Measurements from ENCODE around the gene SMARCA1.

Gene SMARCA1

GRCh38 chrX:129544780-129545179 is 21.5 kb upstream of the SMARCA1 start:
- TF ChIP-seq CTCF (IDR thresholded peaks at IDR 0.05; ENCODE audit: insufficient read depth, low read depth, low read length, missing control alignments) = no peak
- no peak for DNase-seq (ENCODE audit: low read depth)

GRCh38 chrX:129540722-129541184 is 17.5 kb upstream of the SMARCA1 start:
- no peak for TF ChIP-seq CTCF (IDR thresholded peaks at IDR 0.05; ENCODE audit: insufficient read depth, low read depth, low read length, missing control alignments)
- peak overlapping the region; percentile 59 for H3K4me3 ChIP-seq (ENCODE audit: low read depth, low read length)
- no peak for DNase-seq (ENCODE audit: low read depth)

More at GRCh38 chrX:129544780-129545179, 21.5 kb upstream of the SMARCA1 start:
- no peak overlapping the region for H3K4me3 ChIP-seq (ENCODE audit: low read depth, low read length)

DNA sequence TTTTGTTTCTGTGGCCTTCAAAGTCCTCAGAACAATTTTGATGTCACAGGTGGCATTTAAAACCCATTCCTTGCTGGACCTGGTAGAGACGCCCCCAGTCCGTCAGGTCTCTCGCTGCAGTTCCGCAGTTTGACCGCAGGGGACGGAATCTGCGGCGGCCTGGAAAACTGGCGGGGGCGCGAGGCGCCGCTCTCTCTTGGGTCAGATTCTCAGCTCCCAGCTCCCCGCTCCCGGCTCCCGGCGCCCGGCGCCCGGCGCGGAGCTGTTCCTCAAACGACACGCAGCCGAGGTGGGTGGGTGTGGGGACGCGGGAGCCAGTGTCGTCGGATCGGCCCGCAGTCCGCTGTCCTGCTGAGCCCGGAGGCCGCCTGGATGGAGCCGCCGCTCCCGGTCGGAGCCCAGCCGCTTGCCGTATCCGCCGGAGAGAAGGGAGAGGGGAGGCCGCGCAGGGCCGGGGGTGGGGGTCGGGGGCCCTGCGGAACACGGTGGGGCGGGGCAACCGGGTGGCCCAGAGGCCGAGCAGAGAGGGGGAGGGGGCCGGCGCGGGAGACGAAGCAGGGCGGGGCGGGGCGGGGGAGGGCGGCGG is 16.9 kb upstream of the SMARCA1 start, which contains the start of gene OCRL:
OCRL (plus strand) TSS at position 192 of the 586 bp plus-strand sequence; CDS start at position 373, 181 bp downstream.
- peak within 1 kb of the TSS; percentile 64 for H3K4me3 ChIP-seq (ENCODE audit: low read depth, low read length)
- DNase-seq (ENCODE audit: low read depth) = peak; percentile 69
- peak; percentile 58 for TF ChIP-seq CTCF (IDR thresholded peaks at IDR 0.05; ENCODE audit: insufficient read depth, low read depth, low read length, missing control alignments)

DNA sequence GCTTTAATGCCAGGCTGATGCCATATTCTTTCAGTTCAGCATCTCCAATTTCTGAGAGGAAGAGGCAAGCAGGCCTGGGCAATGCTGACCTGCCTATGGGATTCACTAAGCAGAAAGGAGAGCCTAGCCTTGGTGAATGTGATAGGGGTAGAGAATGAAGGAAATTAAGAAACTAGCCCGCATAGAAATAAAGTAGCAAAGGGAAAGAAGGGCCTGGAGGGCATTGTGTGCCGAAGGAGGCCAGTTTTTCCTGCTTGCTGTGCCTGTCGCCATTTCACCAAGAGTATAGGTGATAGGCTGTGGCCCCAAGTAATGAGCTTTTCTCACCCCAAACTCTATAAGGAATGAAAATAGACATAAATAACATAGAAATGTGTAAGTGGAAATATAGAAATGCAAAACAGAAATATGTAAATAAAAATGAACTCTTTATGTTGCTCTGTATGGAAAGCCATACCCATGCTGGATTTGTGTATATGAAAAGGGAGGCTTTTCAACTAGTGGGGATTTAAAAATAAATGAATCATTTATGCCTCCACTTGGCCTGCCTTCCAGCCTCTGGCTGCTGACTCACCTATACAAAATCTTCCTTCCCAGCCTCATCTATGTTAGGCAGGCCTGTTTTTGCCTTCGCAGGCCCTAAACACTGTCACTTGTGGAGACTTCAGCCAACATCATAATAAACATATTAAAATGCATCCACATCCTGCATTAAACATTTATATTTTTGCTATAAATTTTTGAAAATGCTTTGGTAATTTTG is 11.7 kb upstream of the SMARCA1 start:
- no peak for DNase-seq (ENCODE audit: low read depth)
- no peak overlapping the region for H3K4me3 ChIP-seq (ENCODE audit: low read depth, low read length)
- no peak for TF ChIP-seq CTCF (IDR thresholded peaks at IDR 0.05; ENCODE audit: insufficient read depth, low read depth, low read length, missing control alignments)

GRCh38 chrX:129531132-129531531 is 7.8 kb upstream of the SMARCA1 start:
- no peak for DNase-seq (ENCODE audit: low read depth)
- H3K4me3 ChIP-seq (ENCODE audit: low read depth, low read length) = no peak overlapping the region
- TF ChIP-seq CTCF (IDR thresholded peaks at IDR 0.05; ENCODE audit: insufficient read depth, low read depth, low read length, missing control alignments) = no peak

- H3K4me3 ChIP-seq (ENCODE audit: low read depth, low read length) = no peak overlapping the region
- no peak for TF ChIP-seq CTCF (IDR thresholded peaks at IDR 0.05; ENCODE audit: insufficient read depth, low read depth, low read length, missing control alignments)
- no peak for DNase-seq (ENCODE audit: low read depth)
These were observed 7.1 kb upstream of the SMARCA1 start for GRCh38 chrX:129530410-129530809.

All from GM12865 (cell line).